ENCODE results near the gene GNGT1.

GRCh38 chr7:93894966-93895640 is 11.3 kb upstream of the GNGT1 start:
- no peak for TF ChIP-seq POLR2A (IDR thresholded peaks at IDR 0.05)
- TF ChIP-seq CTCF (IDR thresholded peaks at IDR 0.05): no peak

Measured in adrenal gland (tissue), 5 donors.